HG02642 (cell line): ENCODE results near the gene ITGB2.
"Not testable (repeated sequence)": the region's sequence is repeated elsewhere in the genome, so short reads cannot be mapped to it uniquely, and the experiment has no call there.

ENCODE experiments used
- ATAC-seq: cut with Tn5 transposase; IDR thresholded peaks from one replicate; pipeline ENCODE4 v1.9.1; 2021; ENCODE audit warnings: mild to moderate bottlenecking; ENCODE audit not compliant: unreplicated experiment, poor library complexity

The ITGB2 gene

GRCh38 chr21:44913425-44914175 is 7.1 kb downstream of the ITGB2 start:
- no peak for ATAC-seq

DNA sequence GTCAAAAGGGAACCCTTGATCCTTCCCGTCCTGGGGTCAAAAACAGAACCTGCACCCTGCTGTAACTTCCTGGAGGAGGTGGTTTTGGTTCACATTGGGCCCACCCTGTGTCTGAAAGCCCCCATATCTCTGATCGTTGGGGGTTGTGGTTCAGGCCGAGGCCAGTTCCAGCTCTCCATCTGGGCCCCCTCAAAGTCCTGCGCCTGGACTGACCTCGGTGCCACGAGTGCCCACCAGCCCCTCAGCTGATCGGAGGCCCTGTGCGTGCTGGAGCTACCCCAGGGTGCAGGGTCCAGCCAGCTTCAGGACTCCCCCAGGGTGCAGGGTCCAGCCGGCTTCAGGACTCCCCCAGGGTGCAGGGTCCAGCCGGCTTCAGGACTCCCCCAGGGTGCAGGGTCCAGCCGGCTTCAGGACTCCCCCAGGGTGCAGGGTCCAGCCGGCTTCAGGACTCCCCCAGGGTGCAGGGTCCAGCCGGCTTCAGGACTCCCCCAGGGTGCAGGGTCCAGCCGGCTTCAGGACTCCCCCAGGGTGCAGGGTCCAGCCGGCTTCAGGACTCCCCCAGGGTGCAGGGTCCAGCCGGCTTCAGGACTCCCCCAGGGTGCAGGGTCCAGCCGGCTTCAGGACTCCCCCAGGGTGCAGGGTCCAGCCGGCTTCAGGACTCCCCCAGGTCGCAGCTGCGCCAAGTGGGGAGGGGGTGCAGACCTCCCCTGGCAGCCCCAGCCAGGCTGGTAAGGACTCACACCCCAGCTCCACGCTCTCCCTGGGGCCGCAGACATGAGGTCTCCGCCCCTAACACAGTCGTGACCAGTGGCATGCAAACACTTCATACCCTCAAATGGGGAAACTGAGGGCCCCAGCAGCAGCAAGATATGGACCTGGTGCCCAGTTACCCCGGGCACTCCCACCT is 7.9 kb downstream of the ITGB2 start:
- not testable (repeated sequence) for ATAC-seq

DNA sequence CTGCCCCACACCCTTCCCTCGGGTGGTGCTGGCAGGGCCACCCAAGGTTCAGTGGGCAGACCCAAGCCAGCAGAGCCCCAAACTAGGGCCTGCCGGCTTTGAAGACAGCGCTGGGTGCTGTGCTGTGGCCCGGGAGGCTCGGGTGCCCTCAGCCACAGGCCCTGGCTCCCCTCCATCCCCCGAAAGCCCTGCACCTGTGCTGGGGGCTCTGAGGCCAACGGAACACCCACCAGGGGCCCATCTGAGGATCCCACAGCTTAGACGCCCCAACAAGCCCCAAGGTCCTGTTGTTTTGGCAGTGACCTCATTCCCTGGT is 8.6 kb downstream of the ITGB2 start:
- ATAC-seq, result no peak

GRCh38 chr21:44911384-44912157 is 9.1 kb downstream of the ITGB2 start:
- ATAC-seq, result no peak

DNA sequence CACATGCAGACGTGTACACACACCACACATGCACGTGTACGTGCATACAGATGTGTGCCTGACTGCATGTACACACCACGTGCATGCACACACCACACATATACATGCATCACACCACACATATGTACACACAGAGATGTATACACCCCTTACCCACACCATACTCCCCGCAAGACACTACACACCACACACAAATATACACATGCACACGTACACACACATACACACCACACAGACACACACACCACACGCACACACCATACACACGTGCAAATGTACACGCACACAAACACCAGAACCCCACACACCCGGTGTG is 9.7 kb downstream of the ITGB2 start:
- ATAC-seq, result no peak

GRCh38 chr21:44910229-44911067 is 10.3 kb downstream of the ITGB2 start:
- no peak for ATAC-seq

DNA sequence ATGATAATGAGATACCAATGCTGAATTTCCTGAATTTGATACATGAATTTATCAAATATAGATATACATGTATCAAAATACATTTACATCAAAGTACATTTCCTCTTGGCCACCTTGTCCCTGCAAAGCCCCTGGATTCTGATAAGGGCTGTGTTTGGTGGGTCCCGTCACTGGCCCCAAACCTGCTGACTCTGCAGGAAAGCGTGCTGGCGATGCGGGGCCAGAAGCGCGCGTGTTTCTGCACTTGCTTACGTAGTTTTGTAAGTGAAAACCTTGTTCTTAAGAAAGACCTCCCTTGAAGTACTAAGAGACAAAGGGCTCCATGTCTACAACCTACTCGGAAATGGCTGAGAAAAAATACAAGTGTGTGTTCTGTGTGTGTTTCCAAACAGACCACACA is 11.0 kb downstream of the ITGB2 start:
- no peak for ATAC-seq

GRCh38 chr21:44908908-44909307 is 11.8 kb downstream of the ITGB2 start:
- ATAC-seq, result no peak

- no peak for ATAC-seq
Measured at GRCh38 chr21:44907966-44908895, 12.5 kb downstream of the ITGB2 start.

GRCh38 chr21:44907225-44907965 is 13.3 kb downstream of the ITGB2 start:
- ATAC-seq, result no peak

DNA sequence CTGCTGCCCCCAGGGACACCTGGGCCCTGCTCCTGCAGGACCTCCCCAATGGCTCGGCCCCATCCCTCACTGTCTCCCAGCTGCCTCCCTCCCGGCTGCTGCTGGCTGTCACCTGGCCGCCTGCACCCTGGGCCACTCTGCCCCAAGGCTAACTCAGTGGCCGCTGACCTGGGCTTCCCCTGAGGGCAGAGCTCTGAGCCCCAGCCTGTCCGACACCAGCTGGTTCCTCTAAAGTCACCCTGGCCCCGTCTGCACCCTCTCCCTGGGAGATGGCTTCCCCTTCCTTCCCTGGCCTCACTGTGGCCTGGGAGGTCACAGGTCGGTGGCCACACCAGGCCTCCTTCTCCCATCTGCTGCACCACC is 15.0 kb downstream of the ITGB2 start:
- ATAC-seq, result no peak

GRCh38 chr21:44905016-44905727 is 15.5 kb downstream of the ITGB2 start:
- ATAC-seq, result no peak

DNA sequence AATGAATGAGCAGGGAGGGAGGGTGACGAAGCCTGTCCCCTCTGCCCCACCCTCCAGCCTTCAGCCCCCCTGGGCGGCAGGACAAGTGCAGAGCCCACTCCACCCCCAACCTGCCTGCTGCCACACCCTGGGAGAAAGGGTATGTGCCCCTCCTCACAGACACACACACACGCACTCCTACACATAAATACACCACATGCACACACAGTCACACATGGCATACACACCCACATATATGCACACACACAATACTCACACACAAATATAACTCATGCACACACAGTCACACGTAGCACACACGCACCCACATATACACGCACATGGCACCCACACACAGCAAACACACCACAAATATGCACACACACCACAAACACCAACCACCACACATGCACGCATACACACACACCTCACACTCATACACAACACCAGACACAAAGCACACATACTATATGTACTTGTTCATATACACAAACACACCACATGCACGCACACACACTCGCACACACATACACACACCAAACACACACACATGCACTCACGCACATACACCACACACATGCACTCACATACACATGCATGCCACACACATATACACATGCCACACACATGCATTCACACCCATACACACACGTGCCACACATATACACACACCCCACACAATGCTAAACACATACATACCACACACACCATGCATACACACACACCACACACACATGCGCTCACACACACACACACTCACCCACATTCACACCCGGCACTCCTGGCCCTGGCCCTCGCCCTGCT is 16.4 kb downstream of the ITGB2 start:
- no peak for ATAC-seq

GRCh38 chr21:44903689-44904088 is 17.0 kb downstream of the ITGB2 start:
- no peak for ATAC-seq

GRCh38 chr21:44903050-44903685 is 17.5 kb downstream of the ITGB2 start:
- ATAC-seq, result no peak

DNA sequence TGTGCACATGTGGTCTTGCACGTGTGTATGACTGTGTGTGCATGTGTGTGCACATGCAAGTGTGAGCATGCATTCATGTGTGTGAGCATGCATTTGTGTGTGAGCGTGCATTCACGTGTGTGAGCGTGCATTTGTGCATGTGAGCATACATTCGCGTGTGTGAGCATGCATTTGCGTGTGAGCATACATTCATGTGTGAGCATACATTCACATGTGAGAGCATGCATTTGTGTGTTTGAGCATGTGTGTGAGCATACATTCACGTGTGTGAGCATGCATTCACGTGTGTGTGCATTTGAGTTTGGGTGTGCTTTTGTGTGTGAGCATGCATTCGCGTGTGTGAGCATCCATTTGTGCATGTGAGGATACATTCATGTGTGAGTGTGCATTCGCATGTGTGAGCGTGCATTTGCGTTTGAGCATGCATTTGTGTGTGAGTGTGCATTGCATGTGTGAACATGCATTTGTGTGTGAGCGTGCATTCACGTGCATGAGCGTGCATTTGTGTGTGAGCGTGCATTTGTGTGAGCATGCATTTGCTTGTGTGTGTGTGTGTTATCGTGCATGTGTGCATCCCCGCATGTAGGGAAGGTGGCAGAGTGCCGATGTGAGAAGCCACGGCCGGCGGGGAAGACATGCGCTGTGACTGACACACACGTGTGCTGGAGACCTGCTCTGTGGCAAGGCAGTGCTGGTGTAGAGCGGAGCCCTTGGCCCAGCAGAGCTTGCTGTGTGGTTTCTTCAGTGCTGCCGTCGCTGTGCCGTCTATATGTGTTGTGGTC is 18.2 kb downstream of the ITGB2 start:
- ATAC-seq, result no peak
